ENCODE measurements around the gene GBA2. TPM values are rescaled to one million over a fixed set of nuclear protein-coding genes. Genes with fewer than 3 reads are reported as not detected.

The GBA2 gene
- total and polyA plus RNA-seq, 4 donors: 42.4 to 78.7 (median 46.2) TPM

DNA sequence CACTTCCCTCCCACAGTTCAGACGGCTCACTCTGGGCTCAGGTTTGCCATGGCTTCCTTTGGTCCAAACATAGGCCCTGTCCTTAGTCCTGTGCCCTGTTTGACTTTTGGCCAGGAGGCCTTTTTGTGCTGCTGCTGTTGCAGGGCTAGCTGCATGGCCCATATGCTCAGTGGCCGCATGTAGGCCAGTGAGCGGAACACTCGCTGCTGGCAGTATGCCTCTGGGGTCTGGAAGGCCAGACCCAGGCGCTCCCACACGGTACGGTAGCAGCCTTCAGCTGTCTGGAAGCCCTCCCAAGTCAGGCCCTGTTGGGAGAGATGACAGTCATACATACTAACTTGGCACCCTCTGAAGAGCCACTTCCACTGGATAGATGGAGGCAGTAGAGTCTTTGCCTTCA lies 11.9 kb downstream of the GBA2 start:
- 84 to 85% methylated on average over 7 of the region's 7 CpGs for WGBS, 2 donors
- Histone ChIP-seq H3K9ac (ENCODE audit: insufficient read depth in 1 of 2, low read length in 2 of 2) (no peak overlapping the region), H3K4me3 (no peak overlapping the region), H3K9me3 (ENCODE audit: control insufficient read depth in 4 of 4, insufficient read depth in 3 of 4, low read length in 3 of 4) (no peaks in the 10 kb centered on the region), H3K36me3 (ENCODE audit: control insufficient read depth in 4 of 4, insufficient read depth in 4 of 4, low read length in 4 of 4) (peaks cover 28 to 63% (median 52%) of the 10 kb centered on the region in 4 donors), H3K27ac (ENCODE audit: low read depth in 1 of 2, low read length in 1 of 2) (no peak overlapping the region), H3K27me3 (ENCODE audit: control insufficient read depth in 3 of 3, insufficient read depth in 3 of 3, low read length in 2 of 3) (no peaks in the 10 kb centered on the region), H3K4me1 (ENCODE audit: control insufficient read depth in 5 of 5, insufficient read depth in 5 of 5, low read length in 5 of 5) (peaks cover 0 to 16% (median 4%) of the 10 kb centered on the region in 5 donors)
- DNase-seq (no peak), ATAC-seq (ENCODE audit: insufficient read depth, low FRiP score) (no peak)
- TF ChIP-seq, protein P1, sequence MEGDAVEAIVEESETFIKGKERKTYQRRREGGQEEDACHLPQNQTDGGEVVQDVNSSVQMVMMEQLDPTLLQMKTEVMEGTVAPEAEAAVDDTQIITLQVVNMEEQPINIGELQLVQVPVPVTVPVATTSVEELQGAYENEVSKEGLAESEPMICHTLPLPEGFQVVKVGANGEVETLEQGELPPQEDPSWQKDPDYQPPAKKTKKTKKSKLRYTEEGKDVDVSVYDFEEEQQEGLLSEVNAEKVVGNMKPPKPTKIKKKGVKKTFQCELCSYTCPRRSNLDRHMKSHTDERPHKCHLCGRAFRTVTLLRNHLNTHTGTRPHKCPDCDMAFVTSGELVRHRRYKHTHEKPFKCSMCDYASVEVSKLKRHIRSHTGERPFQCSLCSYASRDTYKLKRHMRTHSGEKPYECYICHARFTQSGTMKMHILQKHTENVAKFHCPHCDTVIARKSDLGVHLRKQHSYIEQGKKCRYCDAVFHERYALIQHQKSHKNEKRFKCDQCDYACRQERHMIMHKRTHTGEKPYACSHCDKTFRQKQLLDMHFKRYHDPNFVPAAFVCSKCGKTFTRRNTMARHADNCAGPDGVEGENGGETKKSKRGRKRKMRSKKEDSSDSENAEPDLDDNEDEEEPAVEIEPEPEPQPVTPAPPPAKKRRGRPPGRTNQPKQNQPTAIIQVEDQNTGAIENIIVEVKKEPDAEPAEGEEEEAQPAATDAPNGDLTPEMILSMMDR (IDR thresholded peaks at IDR 0.05; ENCODE audit: control extremely low read depth, extremely low read depth): no peak

DNA sequence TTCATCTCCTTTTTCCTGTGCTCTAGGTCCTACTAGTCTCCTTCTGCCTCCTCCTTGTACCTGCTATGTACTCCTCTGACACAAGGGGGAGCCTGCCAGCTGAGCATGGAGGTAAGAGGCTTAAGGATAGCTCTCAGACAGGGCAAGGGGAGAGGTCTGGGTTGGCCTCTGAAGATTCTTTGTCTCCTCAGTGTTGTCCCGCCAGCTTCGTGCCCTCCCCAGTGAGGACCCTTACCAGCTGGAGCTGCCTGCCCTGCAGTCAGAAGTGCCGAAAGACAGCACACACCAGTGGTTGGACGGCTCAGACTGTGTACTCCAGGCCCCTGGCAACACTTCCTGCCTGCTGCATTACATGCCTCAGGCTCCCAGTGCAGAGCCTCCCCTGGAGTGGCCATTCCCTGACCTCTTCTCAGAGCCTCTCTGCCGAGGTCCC lies 12.8 kb downstream of the GBA2 start:
- peak; percentile 75 to 78 (median 78) for DNase-seq
- Histone ChIP-seq H3K36me3 (ENCODE audit: control insufficient read depth in 4 of 4, insufficient read depth in 4 of 4, low read length in 4 of 4) (peaks cover 28 to 55% (median 46%) of the 10 kb centered on the region in 4 donors), H3K27ac (ENCODE audit: low read depth in 1 of 2, low read length in 1 of 2) (peak overlapping the region in 1 of 2 donors; percentile 33), H3K9ac (ENCODE audit: insufficient read depth in 1 of 2, low read length in 2 of 2) (no peak overlapping the region), H3K9me3 (ENCODE audit: control insufficient read depth in 4 of 4, insufficient read depth in 3 of 4, low read length in 3 of 4) (no peaks in the 10 kb centered on the region), H3K4me1 (ENCODE audit: control insufficient read depth in 5 of 5, insufficient read depth in 5 of 5, low read length in 5 of 5) (peaks cover 0 to 19% (median 4%) of the 10 kb centered on the region in 5 donors), H3K27me3 (ENCODE audit: control insufficient read depth in 3 of 3, insufficient read depth in 3 of 3, low read length in 2 of 3) (no peaks in the 10 kb centered on the region), H3K4me3 (no peak overlapping the region)
- WGBS, 2 donors: 37 to 46% methylated on average over 5 of the region's 5 CpGs
- ATAC-seq (ENCODE audit: insufficient read depth, low FRiP score): no peak
- TF ChIP-seq, protein P1 (IDR thresholded peaks at IDR 0.05; ENCODE audit: control extremely low read depth, extremely low read depth): peak; percentile 66

- no peaks in the 10 kb centered on the region for H3K9me3 ChIP-seq (ENCODE audit: control insufficient read depth in 4 of 4, insufficient read depth in 3 of 4, low read length in 3 of 4)
- TF ChIP-seq, protein P1 (IDR thresholded peaks at IDR 0.05; ENCODE audit: control extremely low read depth, extremely low read depth): no peak
- no peak overlapping the region for H3K9ac ChIP-seq (ENCODE audit: insufficient read depth in 1 of 2, low read length in 2 of 2)
- H3K27me3 ChIP-seq (ENCODE audit: control insufficient read depth in 3 of 3, insufficient read depth in 3 of 3, low read length in 2 of 3): no peaks in the 10 kb centered on the region
- H3K36me3 ChIP-seq (ENCODE audit: control insufficient read depth in 4 of 4, insufficient read depth in 4 of 4, low read length in 4 of 4): peaks cover 19 to 34% (median 29%) of the 10 kb centered on the region in 4 donors
- 94 to 96% methylated on average over 3 of the region's 3 CpGs for WGBS, 2 donors
- H3K4me1 ChIP-seq (ENCODE audit: control insufficient read depth in 5 of 5, insufficient read depth in 5 of 5, low read length in 5 of 5): peaks cover 6 to 40% (median 13%) of the 10 kb centered on the region in 5 donors
- DNase-seq (no peak), ATAC-seq (ENCODE audit: insufficient read depth, low FRiP score) (no peak)
- H3K4me3 ChIP-seq: no peak overlapping the region
- no peak overlapping the region for H3K27ac ChIP-seq (ENCODE audit: low read depth in 1 of 2, low read length in 1 of 2)
Observed at GRCh38 chr9:35734096-35734495, 14.9 kb downstream of the GBA2 start.

Measured in lung (tissue), 12 donors.